ENCODE measurements around the gene ARL16.

Gene ARL16

GRCh38 chr17:81664051-81664470 is 19.5 kb downstream of the ARL16 start:
- no peaks in the 10 kb centered on the region for H3K27me3 ChIP-seq (replicated peaks; ENCODE audit: insufficient read depth, low read length)
- no peaks in the 10 kb centered on the region for H3K9me2 ChIP-seq (replicated peaks; ENCODE audit: insufficient read depth, low read length)
- peaks cover 5% of the 10 kb centered on the region; the same call in 1 of the 2 replicates for H3K4me1 ChIP-seq (ENCODE audit: low read length)
- H2AFZ ChIP-seq (ENCODE audit: low read length), result no peak overlapping the region
- no peak overlapping the region for H3K4me2 ChIP-seq (ENCODE audit: low read depth, low read length)
- H3F3A ChIP-seq (ENCODE audit: insufficient read depth, low read length), result no peaks in the 10 kb centered on the region
- DNase-seq, result no peak
- no peaks in the 10 kb centered on the region for H3K9me3 ChIP-seq (replicated peaks; ENCODE audit: insufficient read depth, low read length)
- no peaks in the 10 kb centered on the region for H3K36me3 ChIP-seq (replicated peaks; ENCODE audit: insufficient read depth, low read length)
- no peak overlapping the region for H3K27ac ChIP-seq (ENCODE audit: low read length)
- H3K9ac ChIP-seq (ENCODE audit: low read length), result no peak overlapping the region
- H3K79me2 ChIP-seq (ENCODE audit: low read length), result peaks cover 32% of the 10 kb centered on the region
- no peak for TF ChIP-seq CTCF (IDR thresholded peaks at IDR 0.05; ENCODE audit: low read length)
- no peak for TF ChIP-seq EZH2 (optimal IDR thresholded peaks at IDR 0.05; ENCODE audit: low read depth, low read length)
- no peak for TF ChIP-seq EZH2phosphoT487 (IDR thresholded peaks at IDR 0.05; ENCODE audit: low read length)
- H4K20me1 ChIP-seq (ENCODE audit: insufficient read depth, low read length), result no peaks in the 10 kb centered on the region
- H3K4me3 ChIP-seq (ENCODE audit: low read length), result no peak overlapping the region

GRCh38 chr17:81662002-81662401 is 21.6 kb downstream of the ARL16 start:
- Histone ChIP-seq H3F3A (ENCODE audit: insufficient read depth, low read length) (no peaks in the 10 kb centered on the region), H3K9me3 (replicated peaks; ENCODE audit: insufficient read depth, low read length) (no peaks in the 10 kb centered on the region), H3K36me3 (replicated peaks; ENCODE audit: insufficient read depth, low read length) (no peaks in the 10 kb centered on the region), H3K4me3 (ENCODE audit: low read length) (no peak overlapping the region), H3K4me2 (ENCODE audit: low read depth, low read length) (no peak overlapping the region), H3K27me3 (replicated peaks; ENCODE audit: insufficient read depth, low read length) (no peaks in the 10 kb centered on the region), H3K4me1 (ENCODE audit: low read length) (0 out of 2 replicates have a peak, but pooled peaks cover 3% of the 10 kb centered on the region), H3K9ac (ENCODE audit: low read length) (no peak overlapping the region), H3K9me2 (replicated peaks; ENCODE audit: insufficient read depth, low read length) (no peaks in the 10 kb centered on the region), H3K79me2 (ENCODE audit: low read length) (peaks cover 17% of the 10 kb centered on the region), H3K27ac (ENCODE audit: low read length) (no peak overlapping the region), H4K20me1 (ENCODE audit: insufficient read depth, low read length) (no peaks in the 10 kb centered on the region), H2AFZ (ENCODE audit: low read length) (no peak overlapping the region)
- DNase-seq, result no peak
- TF ChIP-seq CTCF (IDR thresholded peaks at IDR 0.05; ENCODE audit: low read length), result no peak
- no peak for TF ChIP-seq EZH2 (optimal IDR thresholded peaks at IDR 0.05; ENCODE audit: low read depth, low read length)
- no peak for TF ChIP-seq EZH2phosphoT487 (IDR thresholded peaks at IDR 0.05; ENCODE audit: low read length)

DNA sequence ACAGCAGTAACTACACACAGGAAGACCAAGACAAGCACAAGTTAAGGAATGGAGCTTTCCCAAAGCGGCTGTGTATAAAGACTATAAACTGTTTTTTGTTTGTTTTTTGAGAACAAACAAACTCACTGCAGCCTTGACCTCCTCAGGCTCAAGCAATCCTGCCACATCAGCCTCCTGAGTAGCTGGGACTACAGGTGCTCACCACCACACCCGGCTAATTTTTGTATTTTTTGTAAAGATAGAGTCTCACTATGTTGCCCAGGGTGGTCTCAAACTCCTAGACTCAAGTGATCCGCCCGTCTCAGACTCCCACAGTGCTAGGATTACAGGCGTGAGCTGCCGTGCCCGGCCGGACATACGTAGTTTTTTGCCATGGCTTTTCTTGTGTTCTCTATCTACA is 23.2 kb downstream of the ARL16 start:
- H3K9ac ChIP-seq (ENCODE audit: low read length), result no peak overlapping the region
- no peaks in the 10 kb centered on the region for H3F3A ChIP-seq (ENCODE audit: insufficient read depth, low read length)
- H3K9me2 ChIP-seq (replicated peaks; ENCODE audit: insufficient read depth, low read length), result no peaks in the 10 kb centered on the region
- H3K79me2 ChIP-seq (ENCODE audit: low read length), result peaks cover 3% of the 10 kb centered on the region
- no peaks in the 10 kb centered on the region for H3K27me3 ChIP-seq (replicated peaks; ENCODE audit: insufficient read depth, low read length)
- H3K4me1 ChIP-seq (ENCODE audit: low read length), result 0 out of 2 replicates have a peak, but pooled peaks cover 6% of the 10 kb centered on the region
- TF ChIP-seq EZH2phosphoT487 (IDR thresholded peaks at IDR 0.05; ENCODE audit: low read length) (no peak), CTCF (IDR thresholded peaks at IDR 0.05; ENCODE audit: low read length) (no peak), EZH2 (optimal IDR thresholded peaks at IDR 0.05; ENCODE audit: low read depth, low read length) (no peak)
- no peaks in the 10 kb centered on the region for H3K36me3 ChIP-seq (replicated peaks; ENCODE audit: insufficient read depth, low read length)
- H4K20me1 ChIP-seq (ENCODE audit: insufficient read depth, low read length), result no peaks in the 10 kb centered on the region
- no peak overlapping the region for H2AFZ ChIP-seq (ENCODE audit: low read length)
- no peaks in the 10 kb centered on the region for H3K9me3 ChIP-seq (replicated peaks; ENCODE audit: insufficient read depth, low read length)
- H3K4me2 ChIP-seq (ENCODE audit: low read depth, low read length), result no peak overlapping the region
- DNase-seq, result no peak
- H3K27ac ChIP-seq (ENCODE audit: low read length), result no peak overlapping the region
- no peak overlapping the region for H3K4me3 ChIP-seq (ENCODE audit: low read length)
